Nucleus accumbens (tissue), 56 donors: ENCODE results near the gene AK5.

Source experiments
- DNase-seq, 56 donors: peaks; one replicate each; lab custom pipeline; 2025; lab: John Stamatoyannopoulos, UW

AK5 gene

GRCh38 chr1:77281491-77282186 is at the start of gene AK5:
AK5 (plus strand) TSS chr1:77282019; CDS start chr1:77282314, 295 bp downstream.
- peak in 50 of 56 donors; percentile 5 to 77 (median 54) for DNase-seq

GRCh38 chr1:77232829-77233228 is 49.0 kb upstream of the AK5 start:
- no peak for DNase-seq

- DNase-seq, result no peak
These were observed 47.7 kb upstream of the AK5 start for GRCh38 chr1:77234096-77234495.

GRCh38 chr1:77234943-77235342 is 46.9 kb upstream of the AK5 start:
- no peak for DNase-seq

- no peak for DNase-seq
These were observed 43.4 kb upstream of the AK5 start for GRCh38 chr1:77238462-77238861.

GRCh38 chr1:77239311-77239710 is 42.5 kb upstream of the AK5 start:
- no peak for DNase-seq

GRCh38 chr1:77245830-77246229 is 36.0 kb upstream of the AK5 start:
- no peak for DNase-seq

GRCh38 chr1:77250126-77250525 is 31.7 kb upstream of the AK5 start:
- DNase-seq, result no peak

- DNase-seq, result no peak
These were observed 28.6 kb upstream of the AK5 start for GRCh38 chr1:77253211-77253610.

- no peak for DNase-seq
These were observed 18.1 kb upstream of the AK5 start for GRCh38 chr1:77263708-77264107.

GRCh38 chr1:77265180-77265579 is 16.6 kb upstream of the AK5 start:
- no peak for DNase-seq

- no peak for DNase-seq
These were observed 14.8 kb upstream of the AK5 start for GRCh38 chr1:77267035-77267434.

GRCh38 chr1:77271852-77272580 is 9.8 kb upstream of the AK5 start:
- no peak for DNase-seq

- no peak for DNase-seq
These were observed 7.9 kb upstream of the AK5 start for GRCh38 chr1:77273891-77274290.

- DNase-seq, result no peak
These were observed 6.6 kb upstream of the AK5 start for GRCh38 chr1:77275194-77275593.

- no peak for DNase-seq
These were observed 4.9 kb upstream of the AK5 start for GRCh38 chr1:77276941-77277340.

- DNase-seq, result no peak
These were observed 1.9 kb upstream of the AK5 start for GRCh38 chr1:77279929-77280328.

GRCh38 chr1:77280962-77281361 is 857 bp upstream of the AK5 start:
- no peak for DNase-seq

GRCh38 chr1:77282187-77282865 is 507 bp downstream of the AK5 start:
- peak in 35 of 56 donors; percentile 24 to 72 (median 54) for DNase-seq

GRCh38 chr1:77282866-77283539 is 1.2 kb downstream of the AK5 start:
- DNase-seq, result peak in 45 of 56 donors; percentile 8 to 78 (median 43)
